ENCODE measurements around the gene MMP25.
"Not testable (repeated sequence)": the region's sequence is repeated elsewhere in the genome, so short reads cannot be mapped to it uniquely, and the experiment has no call there.

Gene MMP25

GRCh38 chr16:3056336-3057180 is 10.2 kb downstream of the MMP25 start:
- DNase-seq = no peak

- DNase-seq = no peak
Observed at GRCh38 chr16:3057181-3058138, 11.1 kb downstream of the MMP25 start.

GRCh38 chr16:3058139-3059030 is 12.0 kb downstream of the MMP25 start:
- peak; percentile 28 for DNase-seq

- peak; percentile 94 for DNase-seq
Observed at GRCh38 chr16:3059041-3059722, 12.8 kb downstream of the MMP25 start.

- DNase-seq = no peak
Observed at GRCh38 chr16:3059723-3060242, 13.4 kb downstream of the MMP25 start.

GRCh38 chr16:3060339-3061127 is 14.2 kb downstream of the MMP25 start:
- DNase-seq = no peak

- DNase-seq = no peak
Observed at GRCh38 chr16:3062553-3062952, 16.2 kb downstream of the MMP25 start.

- DNase-seq = no peak
Observed at GRCh38 chr16:3063625-3064386, 17.4 kb downstream of the MMP25 start.

GRCh38 chr16:3065069-3065741 is 18.8 kb downstream of the MMP25 start, which contains the start of gene IL32:
TSS of gene IL32 (plus strand) at chr16:3065640. CDS start at chr16:3065812, 172 bp downstream.
- DNase-seq = no peak

GRCh38 chr16:3065742-3066439 is 19.5 kb downstream of the MMP25 start:
- DNase-seq = no peak

GRCh38 chr16:3066440-3066748 is 20.0 kb downstream of the MMP25 start:
- no peak for DNase-seq

- DNase-seq = no peak
Observed at GRCh38 chr16:3068487-3068886, 22.1 kb downstream of the MMP25 start.

- not testable (repeated sequence) for DNase-seq
Observed at GRCh38 chr16:3069146-3069545, 22.8 kb downstream of the MMP25 start.

GRCh38 chr16:3070608-3071111 is 24.3 kb downstream of the MMP25 start:
- DNase-seq = no peak

GRCh38 chr16:3071655-3072054 is 25.3 kb downstream of the MMP25 start:
- no peak for DNase-seq

GRCh38 chr16:3072148-3072547 is 25.8 kb downstream of the MMP25 start:
- DNase-seq = not testable (repeated sequence)

- DNase-seq = not testable (repeated sequence)
Observed at GRCh38 chr16:3072576-3073263, 26.4 kb downstream of the MMP25 start.

- no peak for DNase-seq
Observed at GRCh38 chr16:3073448-3073847, 27.1 kb downstream of the MMP25 start.

Data from retina (tissue), 1 donor.